Measurements from ENCODE around the gene NLGN4X. TPM values are rescaled to one million over a fixed set of nuclear protein-coding genes. Genes with fewer than 3 reads are reported as not detected.

NLGN4X gene
- polyA plus RNA-seq, 1 donor, result 2.5 TPM

GRCh38 chrX:6149060-6149872, 79.4 kb downstream of the NLGN4X start:
- DNase-seq, result no peak

DNA sequence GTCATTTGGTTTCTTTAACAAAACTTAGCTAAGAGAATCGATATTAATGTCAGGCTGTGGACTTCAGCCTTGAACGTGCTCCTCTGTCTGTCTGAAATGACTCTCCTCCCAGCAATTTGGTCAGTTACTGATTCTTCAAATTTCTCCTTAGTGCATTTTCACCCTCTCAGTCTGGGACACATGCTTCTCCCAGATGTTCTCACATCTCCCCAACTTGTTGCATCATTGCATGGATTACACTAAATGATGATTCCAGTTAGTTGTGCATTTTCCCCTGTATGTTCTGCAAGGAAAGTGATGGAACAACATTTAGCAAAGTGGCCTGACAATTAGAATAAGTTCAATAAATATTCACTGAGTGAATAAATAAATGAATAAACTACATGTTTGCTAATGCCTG, 94.4 kb downstream of the NLGN4X start:
- DNase-seq, result no peak

GRCh38 chrX:6132970-6133369, 95.7 kb downstream of the NLGN4X start:
- no peak for DNase-seq

DNA sequence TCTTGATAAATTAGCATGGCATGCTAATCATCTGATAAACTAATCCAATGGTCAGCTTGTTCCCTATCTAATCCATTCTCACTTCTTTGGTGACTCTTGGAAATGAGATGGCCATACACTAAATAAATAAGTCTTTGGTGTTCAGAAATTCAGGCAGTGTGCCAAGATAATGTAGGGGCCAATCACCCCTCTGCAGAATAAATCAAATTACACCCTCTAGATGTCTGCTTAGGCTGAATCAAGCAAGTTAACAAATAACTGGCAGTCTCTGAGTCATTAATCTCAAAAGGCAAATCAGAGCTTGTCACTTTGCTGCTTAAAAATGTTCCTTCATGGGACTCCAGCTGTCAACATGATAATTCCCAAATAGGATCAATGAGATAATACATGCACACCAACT, 97.4 kb downstream of the NLGN4X start:
- no peak for DNase-seq

DNA sequence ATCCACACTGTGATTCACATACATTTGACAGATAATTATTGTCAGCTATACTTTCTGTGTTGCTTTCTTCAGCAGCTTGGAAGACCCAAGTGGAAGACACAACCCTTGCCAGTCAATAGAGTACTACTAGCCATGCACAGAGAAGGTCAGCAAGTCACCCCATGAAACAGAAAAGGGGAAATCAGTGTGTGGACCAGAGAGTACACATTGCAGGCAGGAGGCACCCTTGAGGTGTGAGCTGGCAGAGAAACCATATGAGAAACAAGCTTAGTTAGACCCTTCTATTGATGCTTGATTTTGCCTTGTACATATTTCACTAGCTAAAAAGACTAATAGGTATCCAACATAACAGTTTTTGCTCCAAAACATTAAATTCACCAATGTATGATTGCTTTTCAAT, 99.5 kb downstream of the NLGN4X start:
- no peak for DNase-seq

DNA sequence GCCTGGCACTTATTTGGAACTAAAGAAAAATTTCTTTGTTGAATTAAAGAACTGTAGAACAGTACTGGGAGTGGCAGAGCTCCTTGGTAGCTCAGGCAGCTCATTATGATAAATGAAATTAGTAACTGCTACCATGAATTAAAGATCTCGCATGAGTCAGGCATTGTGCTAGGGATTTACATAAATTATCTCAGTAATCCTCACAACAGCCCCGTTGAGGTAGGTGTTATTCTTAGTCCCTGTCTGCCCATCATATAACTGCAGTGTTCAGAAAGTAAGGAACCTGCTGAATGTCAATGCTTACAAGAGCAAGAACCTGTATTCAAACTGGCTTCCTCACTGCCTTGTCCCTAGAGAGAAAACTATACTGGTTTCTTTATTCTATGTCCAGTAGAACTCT, 108.3 kb downstream of the NLGN4X start:
- no peak for DNase-seq

GRCh38 chrX:6095469-6095868, 133.2 kb downstream of the NLGN4X start:
- no peak for DNase-seq

DNA sequence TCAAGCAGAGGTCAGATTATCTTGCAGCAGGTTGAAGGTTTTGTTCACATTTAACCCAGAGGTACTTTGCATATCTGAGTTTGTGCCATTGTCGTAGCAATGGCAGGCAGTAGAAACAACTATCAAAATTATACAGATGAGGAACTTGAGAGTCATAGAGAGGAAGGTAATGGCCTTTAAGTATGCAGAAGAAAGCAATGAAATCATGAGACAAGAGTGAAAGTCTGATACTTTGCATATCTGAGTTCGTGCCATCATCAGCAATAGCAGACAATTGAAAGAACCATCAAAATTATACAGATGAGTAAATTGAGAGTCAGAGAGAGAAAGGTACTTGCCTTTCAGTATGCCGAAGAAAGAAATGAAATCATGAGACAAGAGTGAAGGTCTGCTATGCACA, 154.1 kb downstream of the NLGN4X start:
- no peak for DNase-seq

DNA sequence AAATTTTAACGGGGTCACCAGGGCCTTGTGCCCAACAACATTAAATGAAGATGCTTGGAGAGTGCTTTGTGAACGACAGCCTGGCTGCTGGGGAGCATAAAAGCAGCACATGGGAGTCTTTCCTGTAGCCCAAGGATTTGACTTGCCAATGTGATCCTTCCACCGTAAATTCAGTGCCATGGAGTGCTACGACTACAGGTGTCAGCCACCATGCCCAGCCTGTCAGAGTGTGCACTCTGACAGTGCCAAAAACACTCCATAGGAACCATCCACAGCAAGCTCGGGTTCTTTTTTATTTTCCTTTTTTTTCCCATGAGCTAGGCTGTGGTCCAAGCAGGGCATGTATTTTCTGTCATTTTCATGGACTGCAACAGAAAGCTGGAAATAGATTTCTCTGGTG, 156.9 kb downstream of the NLGN4X start:
- DNase-seq, result no peak

- DNase-seq, result no peak
Measured at GRCh38 chrX:6067600-6067999, 161.1 kb downstream of the NLGN4X start.

DNA sequence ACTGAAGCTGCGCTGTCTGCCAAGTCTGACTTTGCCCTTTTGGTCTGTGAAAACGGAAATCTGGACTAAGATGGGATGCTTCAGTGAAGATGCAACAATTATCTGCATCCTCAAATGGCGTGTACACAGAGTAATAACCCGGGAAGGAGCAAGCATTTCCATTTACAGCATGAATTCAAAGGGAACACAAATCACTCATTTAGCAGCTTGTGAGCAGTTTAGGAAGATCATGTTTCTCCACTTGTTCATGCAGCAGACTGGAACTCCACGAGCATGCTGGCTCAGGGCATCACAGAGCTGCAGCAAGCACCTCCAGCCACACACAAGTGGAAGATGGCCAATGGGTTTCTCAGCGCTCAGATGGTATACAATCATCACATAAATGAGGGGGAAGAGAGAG, 175.5 kb downstream of the NLGN4X start:
- DNase-seq, result peak; percentile 8

DNA sequence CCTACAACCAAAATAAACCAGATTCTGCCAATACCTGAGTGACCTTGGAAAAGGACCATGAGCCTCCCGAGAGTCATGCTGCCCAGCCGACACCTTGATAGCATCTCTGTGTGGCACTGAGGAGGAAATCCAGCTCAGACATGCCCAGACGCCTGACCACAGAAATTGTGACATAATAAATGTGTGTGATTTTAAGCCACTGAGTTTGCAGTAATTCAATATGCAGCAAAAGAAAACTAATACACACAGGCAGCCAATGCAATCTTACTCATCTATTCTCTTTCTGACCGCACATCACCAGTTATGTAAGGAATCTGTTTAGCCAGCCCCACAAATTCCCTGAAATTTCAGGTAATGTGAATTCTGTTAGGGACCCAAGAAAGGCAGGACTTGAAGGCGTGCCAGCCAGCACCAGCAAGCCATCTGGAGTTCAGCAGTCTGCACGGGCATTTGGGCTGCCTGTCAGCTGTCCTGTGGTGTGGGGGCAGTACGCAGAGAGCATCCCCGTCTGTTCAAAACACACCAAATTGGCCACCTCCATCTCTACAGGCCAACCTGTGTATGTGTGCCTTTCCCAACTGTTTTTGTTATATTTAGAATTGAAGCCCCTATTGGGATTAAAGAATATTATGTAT, 176.4 kb downstream of the NLGN4X start:
- no peak for DNase-seq

DNA sequence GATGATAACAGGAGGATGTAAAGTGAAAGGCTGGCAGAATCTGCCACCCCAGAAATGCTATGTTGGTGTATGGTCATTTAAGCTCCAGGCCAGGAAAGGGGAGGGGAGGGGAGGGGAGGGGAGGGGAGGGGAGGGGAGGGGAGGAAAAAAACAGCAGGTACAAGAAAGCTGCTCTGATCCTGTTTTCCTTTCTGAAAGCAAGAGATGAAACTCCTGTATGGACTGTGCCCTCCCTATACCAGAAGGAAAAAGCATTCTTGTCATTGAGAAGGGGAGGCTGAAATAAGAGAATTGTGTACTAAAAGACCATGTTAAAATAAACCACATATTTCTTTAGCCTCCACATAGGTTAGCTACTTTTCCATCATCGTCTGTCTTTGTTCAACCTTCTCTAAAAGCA, 179.5 kb downstream of the NLGN4X start:
- no peak for DNase-seq

- DNase-seq, result no peak
Measured at GRCh38 chrX:6041630-6042029, 187.0 kb downstream of the NLGN4X start.

GRCh38 chrX:6029014-6029413, 199.7 kb downstream of the NLGN4X start:
- no peak for DNase-seq

DNA sequence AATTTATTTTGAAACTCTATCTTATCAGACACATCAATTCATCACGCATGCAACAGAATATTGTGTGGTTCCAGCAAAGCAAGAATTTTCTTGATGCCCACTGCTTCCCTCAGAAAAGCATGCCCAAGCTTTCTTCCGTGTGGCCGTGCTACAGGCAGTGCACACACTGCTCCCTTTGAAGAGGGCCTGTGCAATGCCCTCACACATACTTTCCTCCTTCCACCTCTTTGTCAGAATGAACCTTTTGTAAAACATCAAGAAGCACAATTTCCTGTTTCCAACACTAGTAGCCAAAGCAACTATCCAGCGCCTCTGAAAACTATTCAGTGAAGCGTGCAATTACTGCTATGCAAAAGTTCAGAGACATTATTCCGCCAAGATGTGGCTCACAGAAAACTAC, 201.7 kb downstream of the NLGN4X start:
- no peak for DNase-seq

GRCh38 chrX:6026429-6026828, 202.2 kb downstream of the NLGN4X start:
- DNase-seq, result no peak

- no peak for DNase-seq
Measured at GRCh38 chrX:6024204-6024603, 204.5 kb downstream of the NLGN4X start.

- peak; percentile 11 for DNase-seq
Measured at GRCh38 chrX:6021316-6022091, 207.2 kb downstream of the NLGN4X start.

DNA sequence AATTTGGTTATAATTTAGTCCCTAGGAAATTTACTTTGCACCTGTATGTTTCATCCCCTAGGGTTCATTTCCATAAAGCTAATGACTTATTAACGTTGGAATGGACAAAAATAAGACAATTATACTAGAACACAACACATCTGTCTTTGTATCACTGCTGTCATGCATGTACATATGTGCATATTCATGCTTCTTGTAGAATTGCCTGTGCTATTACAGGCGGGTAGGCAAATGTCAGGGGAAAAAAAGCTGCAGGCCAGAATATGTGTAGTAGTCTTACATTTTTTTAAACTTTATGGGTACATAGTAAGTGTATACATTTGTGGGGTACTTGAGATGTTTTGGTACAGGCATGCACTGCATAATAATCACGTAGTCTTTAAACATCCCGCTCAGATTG, 209.6 kb downstream of the NLGN4X start:
- DNase-seq, result no peak

DNA sequence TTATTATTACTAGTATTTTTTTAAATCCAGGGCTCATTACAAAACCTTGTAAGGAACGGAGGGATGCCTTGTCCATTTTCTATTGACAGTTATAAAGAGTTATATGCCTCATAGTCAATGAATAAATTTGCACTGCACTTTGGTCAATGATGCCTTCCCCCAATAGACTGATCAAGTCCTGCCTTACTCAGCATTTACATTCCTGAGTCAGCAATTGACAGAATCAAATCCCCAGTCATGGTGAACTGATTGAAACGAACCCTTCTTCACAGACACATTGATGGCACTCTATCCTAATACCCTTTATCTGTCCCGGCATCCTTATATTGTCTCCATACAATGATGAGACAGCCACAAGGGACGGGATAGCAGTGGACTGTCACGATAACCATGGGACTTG, 213.2 kb downstream of the NLGN4X start:
- DNase-seq, result no peak

DNA sequence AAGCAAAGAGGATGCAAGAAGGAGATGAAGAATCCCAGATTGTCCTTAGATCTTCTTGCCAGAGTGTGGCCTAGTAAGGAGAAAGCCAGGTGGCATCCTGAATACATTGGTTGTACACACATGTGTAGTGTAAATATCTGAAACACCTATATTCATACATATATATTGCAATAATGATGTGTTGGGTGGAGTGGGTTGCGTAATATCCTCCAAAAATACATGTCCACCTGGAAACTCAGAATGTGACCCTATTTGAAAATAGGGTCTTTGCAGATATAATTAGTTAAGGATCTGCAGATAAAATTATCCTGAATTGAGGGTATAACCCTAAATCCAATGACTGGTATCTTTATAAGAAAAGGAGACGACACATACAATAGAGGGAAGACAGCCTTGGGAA, 216.3 kb downstream of the NLGN4X start:
- DNase-seq, result no peak

DNA sequence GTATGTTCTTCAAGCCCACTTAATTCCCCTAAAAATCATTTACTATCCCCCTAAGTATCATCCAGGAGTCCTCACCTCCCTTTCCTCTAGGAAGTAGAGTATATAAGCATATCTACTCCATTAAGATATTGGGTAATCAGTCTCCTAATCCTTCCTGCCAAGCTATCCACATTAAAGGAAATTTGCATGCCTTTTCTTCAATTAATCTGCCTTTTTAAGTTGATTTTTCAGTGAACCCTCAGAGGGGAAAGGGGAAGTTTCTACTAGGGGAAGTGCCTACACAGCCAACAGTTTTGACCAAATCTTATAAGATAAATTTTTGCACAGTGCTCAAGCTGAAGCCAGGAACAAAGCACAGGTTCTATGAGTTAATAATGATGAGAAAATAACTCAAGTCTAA, 222.8 kb downstream of the NLGN4X start:
- no peak for DNase-seq

DNA sequence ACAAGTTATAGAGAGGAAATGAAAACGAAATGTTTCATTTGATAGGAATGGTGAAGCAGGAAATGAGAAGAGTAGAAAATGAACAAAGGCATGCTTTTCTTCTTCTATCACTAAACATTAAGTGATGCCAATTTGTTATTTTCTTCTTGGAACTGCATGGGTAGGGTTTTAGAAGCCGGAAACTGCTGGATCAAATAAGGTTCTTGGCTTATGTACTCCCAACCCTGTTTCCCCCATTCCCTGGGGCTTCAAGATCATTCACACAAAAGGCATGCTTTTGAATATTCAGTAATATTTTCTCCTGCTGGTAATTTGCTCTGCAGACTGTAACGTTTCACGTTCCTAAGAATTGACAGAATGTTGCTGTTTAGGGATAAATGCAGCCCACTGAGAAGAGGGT, 224.1 kb downstream of the NLGN4X start:
- DNase-seq, result no peak

Measured in hindlimb muscle (tissue), 1 donor.